ENCODE measurements around the gene CDH4.

DNA sequence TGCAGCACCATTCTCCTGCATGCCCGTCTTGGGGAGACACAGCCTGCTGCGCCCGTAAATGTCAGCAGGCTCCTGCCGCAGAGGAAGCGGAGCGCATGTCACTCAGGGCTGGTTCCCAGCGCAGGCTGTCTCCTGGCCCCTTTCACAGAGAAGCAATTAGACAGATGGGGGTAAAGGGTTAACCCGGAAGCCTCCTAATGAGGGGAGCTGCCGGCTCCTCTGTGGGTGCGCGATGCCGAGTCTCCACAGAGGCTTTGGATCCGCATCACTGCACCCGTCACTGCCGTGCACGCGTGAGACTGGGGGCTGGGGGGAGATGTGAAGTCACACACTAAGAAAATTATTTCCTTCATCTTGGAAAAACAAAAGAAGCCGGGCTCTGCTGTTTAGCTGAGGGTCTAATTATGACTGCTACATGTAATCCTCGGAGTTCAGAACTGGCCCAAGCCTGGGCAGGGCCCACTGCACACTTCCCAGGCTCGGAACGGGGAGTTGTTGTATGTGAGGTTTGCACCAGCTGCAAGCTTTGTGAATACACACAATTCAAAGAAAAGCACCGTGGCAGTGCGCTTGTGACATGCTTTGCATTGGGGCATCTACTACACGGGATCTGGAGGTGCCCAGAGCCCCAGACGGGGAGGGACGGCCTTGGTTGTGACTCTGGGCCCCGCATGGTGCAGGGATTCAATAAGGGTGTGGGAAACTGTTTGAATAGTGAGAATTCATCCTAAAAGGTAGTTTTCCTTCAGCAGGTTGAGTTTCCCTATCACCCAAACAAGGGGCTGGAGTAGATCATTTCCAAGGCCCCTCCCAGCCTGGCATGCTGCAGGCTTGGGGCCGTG is 482.1 kb downstream of the CDH4 start:
- TF ChIP-seq CTCF (IDR thresholded peaks at IDR 0.05), result no peak
- no peak for TF ChIP-seq POLR2A (IDR thresholded peaks at IDR 0.05)

Data from upper lobe of left lung (tissue), 4 donors.